Activated CD4-positive, alpha-beta T cell treated with anti-CD3 and anti-CD28 coated beads, Interleukin-2, amount 50 U/mL, for 48 hours (primary cell): ENCODE measurements around the gene AAGAB.

Experiments used
- DNase-seq, 2 experiments: peaks; one replicate each; pipeline ENCODE4 v3.0.0-alpha.2; 2020

AAGAB gene

DNA sequence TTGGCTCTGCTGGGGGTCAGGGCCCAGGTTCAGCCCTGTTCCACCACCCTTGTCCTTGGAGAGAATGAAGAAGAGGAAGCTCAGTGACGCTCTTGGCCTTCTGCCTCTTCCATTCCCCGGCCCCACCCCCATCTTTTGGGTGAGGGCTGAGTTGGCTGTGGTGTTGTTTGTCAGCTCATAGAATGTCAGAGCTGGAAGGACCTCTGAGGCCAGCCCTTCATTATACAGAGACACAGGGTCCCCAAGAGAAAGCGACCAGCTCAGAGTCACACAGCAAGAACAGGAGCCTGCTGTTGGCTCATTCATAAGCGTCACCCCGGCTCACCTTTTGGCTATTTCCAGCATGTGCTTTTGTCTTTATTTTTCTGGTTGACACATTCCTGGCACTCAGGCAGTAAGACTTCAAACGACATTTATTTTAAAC, 68.2 kb downstream of the AAGAB start:
- no peak for DNase-seq

DNA sequence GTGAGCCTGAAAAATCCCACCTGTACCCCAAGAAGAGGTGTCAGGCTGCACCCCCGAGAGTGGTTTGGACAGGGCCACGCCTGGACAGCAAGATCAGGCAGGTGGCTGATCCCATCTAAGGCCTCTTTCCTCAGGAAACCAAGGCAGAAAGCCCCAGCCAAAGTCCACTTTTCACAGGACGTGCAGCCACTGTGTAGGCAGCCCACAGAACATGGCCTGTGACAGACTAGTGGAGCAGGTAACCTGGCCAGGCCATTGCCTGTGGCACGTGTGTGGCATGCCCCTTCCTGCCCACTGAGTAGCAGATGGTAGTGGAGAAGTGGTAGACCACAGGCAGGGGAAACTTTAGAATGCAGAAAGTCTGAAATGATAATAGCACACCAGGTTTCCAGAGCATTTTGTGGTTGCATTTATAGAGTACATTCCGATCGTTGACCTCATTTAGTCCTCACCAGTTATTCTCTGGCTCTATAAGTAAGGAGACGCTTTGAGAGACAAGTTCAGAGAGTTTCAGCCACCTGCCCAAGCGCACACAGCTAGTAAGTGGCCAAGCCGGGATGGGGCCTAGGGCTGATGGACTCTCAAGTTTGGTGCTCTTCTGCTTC, 68.7 kb downstream of the AAGAB start:
- peak; percentile 23 to 29 for DNase-seq

DNA sequence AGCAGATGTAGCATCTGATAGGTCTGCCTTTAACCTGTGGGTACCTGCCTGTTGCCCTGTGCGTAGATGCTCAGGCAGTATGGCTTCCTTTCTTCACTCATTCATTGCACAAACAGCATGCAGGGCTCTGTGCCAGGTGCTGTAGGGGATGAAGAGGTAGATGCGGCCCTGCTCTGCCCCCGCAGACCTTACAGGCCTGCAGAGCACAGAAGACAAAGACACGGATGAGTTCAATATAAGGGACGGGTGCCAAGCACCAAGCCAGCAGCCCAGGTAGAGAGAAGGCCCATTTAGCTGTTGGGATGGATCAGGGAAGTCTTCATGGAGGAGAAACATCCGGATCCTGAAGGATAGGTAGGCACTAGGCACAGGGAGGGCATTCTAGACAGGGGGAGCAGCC, 69.4 kb downstream of the AAGAB start:
- DNase-seq = no peak

DNA sequence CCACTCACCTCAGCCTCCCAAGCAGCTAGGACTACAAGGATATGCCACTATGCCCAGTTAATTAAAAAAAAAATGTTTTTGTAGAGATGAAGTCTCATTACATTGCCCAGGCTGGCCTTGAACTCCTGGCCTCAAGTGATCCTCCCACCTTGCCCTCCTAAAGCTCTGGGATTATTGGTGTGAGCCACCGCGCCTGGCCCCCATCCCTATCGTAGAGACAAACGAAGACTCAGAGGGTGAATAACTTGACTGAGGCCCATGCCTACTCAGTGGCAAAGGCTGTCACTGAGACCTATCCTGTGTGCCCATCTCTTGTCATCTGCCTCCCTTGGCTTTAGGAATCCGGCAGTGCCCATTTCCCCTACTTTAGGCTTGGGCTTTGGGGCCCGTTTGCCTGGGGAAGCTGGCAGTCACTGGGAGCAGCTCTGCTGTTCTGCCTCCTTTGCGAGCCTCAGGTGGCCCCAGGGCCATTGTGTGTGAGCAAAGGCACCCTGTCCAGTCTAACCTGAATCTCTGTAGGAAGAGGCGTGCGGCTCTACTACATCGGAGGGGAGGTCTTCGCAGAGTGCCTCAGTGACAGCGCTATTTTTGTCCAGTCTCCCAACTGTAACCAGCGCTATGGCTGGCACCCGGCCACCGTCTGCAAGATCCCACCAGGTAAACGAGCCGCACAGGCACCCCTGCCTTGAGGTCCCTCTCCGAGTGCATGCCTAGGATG, 70.1 kb downstream of the AAGAB start:
- no peak for DNase-seq

DNA sequence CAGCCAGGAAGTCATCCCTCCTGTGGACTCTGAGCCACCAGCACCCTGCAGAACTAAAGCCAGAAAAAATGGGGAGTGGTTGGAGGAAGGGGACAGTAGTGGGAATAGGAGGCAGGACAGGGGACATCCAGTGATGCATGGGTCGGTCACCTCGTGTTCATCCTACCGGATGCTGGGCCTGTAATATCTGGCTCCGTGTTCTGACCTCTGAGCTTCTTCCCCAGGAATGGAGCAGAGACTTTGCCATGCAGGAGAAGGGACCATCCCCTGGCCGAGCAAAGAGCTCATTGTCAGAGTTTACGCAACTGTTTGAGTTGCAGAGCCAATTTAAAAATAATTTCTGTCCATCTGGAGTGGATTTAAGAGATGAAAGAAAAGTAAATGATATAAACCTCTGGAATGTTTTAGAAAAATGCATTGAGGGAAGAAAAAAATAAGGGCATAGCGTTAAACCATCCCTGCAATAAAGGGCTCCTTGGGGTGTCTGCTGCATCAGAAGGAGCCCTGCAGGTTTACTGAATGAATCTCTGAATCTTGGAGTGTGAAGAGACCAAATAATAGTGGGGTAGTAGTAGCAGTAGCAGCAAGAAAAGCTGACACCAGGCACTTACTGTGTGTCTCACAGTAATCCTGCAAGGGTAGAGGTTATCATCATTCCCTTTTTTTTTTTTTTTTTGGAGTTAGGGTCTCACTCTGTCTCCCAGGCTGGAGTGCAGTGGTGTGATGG, 70.9 kb downstream of the AAGAB start:
- DNase-seq = peak in 1 of 2 experiments; percentile 1

DNA sequence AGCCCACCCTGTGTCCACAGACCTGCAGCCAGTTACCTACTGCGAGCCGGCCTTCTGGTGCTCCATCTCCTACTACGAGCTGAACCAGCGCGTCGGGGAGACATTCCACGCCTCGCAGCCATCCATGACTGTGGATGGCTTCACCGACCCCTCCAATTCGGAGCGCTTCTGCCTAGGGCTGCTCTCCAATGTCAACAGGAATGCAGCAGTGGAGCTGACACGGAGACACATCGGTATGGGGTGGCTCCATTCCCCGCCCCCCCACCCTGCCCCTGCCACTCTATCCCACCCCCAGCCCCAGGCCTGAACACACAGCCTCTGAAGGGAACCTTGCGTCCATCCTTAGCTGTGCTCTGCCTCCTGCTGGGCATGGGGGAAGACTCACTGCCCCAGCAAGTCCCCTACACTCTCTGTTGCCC, 73.2 kb downstream of the AAGAB start:
- no peak for DNase-seq

DNA sequence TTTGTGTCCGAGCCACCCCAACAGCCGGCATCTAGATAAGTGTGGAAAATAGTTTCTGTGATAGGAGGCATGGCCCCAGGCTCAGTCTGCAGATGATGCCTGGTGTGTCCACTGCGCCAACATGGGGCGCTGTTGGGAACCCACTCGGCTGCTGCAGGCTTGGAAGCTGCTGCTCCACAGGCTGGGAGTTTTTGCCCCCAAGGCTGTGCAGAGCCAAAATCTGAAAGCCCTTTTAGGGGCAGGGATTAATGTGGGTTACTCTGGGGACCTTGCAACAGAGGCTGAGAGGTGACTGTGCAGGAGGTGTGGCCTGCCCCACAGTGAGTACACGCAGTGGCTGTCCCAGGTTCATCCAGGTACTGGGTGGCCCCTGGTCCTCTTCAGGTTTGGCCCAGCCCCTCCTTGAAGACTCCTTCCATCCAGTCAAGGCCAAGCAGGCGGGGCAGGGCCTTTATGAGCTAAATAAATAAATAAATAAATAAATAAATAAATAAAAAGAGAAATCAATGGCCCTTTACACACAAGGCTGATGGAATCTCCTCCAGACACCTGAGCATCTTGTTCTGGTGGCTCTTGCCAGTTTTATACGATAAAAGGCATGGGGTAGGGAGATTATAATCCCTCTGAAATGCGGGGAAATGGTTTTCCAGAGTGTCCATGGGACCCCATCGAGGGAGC, 73.8 kb downstream of the AAGAB start:
- DNase-seq = no peak

DNA sequence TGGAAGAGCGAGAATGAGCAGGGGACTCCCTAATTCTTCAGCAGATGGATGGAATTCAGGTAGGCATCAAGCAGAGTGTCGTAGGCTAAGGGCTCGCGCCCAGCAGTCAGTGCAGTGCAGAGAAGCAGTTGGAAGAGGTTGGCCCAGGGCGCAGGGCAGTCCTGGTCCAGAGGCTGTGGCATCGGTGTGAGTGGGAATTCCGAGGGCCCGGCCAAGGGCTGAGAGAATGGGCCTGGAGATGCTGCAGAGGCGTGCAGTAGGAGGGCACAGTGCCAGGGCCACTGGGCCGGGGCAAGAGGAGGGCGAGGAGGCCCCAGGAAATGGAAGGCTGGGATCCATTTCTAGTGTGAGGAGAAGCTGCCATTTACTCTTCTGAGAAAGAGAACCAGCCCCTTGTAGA, 74.4 kb downstream of the AAGAB start:
- no peak for DNase-seq

DNA sequence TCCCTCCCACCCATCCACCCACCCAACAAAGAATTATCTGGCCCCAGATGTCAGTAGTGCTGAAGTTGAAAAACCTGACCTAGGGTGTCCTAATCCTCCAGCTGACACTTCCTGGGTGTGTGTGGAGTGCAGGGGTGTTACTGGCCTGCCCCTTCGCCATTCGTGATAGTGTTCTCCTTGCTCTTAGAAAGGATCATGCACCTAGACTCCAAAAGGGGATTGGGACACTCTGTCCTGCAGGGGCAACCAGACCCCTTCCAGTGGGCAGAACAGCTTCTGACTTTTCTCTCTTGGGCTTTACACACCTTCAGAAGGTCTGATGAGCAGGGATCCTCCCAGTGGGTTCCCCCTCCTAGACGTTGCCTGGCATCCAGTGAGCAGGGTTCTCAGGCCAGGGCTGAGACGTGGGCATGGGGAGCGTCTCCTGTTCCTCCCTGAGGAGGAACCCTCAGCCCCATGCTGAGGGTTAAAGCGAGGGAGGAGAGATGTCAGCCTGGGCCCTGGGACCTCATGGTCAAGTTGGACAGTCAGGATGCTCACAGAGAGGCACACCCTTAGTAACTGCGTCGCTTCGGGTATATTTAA, 75.0 kb downstream of the AAGAB start:
- DNase-seq = no peak

DNA sequence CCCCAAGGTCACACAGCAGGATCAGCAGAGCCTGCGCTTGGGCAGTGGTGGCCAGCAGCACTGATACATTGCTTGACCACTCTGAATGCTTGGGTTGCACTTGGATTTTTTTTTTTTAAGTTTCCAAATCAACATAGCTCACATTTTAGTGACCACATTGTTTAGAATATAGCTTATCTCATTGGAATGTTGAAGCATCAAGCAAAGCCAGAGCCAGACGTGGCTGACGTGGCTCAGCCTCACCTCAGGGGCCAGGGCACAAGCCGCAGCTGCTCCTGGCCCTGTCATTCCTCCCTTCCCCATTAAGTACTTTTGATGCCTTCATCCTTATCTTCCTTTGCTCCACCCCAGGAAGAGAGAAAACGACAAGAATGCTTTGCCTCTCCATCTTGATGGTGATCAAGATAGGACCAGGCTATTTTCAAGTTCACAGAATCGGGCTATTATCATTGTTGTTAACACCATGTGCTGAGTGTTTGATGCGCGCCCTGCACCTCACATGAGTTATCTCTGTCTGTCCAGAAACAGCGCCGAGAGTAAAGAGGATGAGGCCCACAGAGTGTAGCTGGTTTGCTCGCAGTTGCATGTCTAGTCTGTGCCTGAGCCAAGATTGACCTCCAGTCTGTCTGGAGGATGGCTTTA, 75.8 kb downstream of the AAGAB start:
- DNase-seq = no peak

DNA sequence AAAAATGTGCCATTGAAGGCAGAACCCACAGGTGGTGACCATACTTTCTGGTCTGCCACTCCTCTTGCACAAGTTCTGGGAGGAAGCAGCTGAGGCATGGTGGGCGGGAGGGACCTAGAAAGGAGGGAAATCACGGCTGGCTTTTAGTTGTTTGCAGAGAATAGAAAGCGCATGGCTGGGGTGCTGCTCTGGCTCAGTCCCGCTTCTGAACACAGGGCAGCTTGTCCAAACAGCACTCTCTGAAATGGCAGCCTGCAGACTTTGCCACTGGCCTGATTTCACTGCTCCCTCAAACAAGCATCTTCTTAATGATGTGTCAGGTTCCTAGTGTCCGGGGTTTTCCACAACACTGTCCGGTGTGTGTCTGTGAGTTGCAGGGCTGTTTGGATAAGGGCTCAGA, 76.7 kb downstream of the AAGAB start:
- DNase-seq = no peak

DNA sequence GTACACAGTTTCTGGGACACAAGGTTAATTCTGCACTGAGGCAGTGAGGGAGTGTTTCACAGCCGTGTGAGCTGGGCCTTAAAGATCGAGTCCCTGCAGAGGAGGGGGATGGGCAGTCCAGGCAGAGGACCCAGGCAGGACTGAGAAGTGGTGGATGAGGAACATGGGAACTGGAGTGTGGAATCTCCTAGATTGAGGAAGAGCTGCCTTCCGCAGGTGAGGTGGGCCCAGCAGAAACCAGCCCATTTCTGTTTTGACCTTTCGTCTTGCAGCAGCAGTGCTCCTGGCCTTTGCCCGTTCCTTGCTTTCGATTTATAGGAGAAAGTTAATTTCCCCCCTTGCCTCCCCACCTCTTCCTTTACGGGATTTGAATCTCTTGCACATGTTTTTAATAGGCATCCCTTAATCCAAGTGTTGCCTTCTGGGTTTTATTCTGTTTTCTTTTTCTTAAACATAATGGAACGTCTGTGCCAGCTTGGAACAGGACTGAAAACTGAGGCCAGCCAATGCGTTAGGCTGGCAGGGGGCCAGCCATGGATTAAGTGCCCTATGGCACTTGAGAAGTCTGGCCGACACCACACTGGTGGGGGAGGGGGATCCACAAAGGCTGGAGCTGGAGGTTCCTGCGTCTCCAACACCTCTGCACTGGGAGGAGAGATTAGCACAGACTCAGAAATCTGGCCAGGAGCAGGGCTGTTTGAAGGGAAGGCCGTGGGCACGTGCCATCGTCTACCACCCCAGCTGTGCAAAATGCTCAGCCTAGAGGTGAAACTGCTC, 78.1 kb downstream of the AAGAB start:
- DNase-seq = no peak

DNA sequence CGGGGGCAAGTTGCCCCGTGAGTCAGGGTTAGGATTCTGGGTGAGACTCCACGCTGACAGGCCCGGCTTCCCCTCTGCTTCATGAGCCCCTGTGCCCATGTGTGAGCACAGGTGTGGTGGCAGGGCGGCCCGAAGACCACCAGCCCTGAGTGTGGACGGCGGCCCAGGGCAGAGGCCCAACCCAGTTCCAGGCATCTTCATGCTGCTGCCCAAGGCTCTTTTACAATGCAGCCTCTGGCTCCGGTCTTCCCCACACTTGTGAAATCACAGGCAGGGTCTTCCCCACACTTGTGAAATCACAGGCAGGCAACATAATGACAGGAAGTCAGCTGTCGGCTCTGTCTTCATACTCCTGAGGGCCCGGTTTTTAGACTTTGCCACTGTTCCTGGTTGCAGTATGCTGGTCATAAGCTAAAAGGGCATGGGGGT, 78.8 kb downstream of the AAGAB start:
- peak; percentile 41 to 59 for DNase-seq

DNA sequence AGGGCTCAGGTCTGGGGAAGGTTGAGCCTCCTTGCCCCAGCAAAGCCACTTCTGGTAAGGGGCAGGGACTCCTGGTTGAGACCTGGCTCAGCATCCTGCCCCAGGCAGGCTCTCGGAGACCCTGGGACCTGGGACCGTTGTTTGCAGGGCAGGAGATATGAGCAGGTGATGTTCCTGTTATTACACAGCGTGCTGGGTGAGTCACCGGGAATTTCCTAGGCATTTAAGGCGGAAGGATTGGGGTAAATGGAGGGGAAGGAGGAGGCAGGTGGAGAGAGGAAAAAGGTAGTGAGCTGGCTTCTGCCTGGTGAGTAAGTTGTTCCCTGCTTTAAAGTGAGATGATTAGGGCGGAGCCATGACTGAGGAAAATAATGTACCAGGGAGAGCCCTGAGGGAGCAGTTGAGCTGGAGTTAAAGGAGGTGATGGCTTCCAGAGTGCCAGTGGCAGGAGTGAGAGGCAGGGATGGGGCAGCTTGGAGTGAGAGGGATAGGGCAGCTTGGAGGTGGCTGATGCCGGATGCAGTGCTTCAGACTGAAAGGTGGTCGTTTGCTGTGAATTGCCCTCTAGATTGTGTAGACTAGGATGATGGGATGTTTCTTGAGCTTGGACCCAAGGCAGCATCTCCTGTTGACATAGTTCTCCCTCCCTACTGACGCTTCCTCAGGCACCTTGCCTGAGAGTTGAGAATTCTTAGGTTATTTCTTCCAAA, 79.4 kb downstream of the AAGAB start:
- DNase-seq = peak; percentile 48 to 67

DNA sequence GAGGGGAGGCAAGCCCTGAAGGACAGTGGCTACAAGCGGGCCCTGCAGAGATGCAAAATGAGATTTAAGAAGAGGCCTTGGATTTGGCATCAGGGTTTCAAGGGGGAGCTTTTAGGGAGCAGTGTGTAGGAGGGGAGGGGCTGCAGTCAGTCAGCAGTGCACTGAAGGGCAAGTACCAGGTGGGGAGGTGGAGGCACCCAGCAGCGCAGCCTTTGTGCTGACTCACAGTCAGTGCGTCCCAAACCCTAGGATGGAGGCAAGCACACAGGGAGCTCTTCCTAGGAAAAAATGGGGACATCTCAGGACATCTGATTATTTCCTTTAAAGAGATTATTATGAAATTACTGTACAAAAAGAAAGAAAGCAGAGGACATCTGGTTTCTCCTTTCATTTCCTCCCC, 80.0 kb downstream of the AAGAB start:
- DNase-seq = no peak

DNA sequence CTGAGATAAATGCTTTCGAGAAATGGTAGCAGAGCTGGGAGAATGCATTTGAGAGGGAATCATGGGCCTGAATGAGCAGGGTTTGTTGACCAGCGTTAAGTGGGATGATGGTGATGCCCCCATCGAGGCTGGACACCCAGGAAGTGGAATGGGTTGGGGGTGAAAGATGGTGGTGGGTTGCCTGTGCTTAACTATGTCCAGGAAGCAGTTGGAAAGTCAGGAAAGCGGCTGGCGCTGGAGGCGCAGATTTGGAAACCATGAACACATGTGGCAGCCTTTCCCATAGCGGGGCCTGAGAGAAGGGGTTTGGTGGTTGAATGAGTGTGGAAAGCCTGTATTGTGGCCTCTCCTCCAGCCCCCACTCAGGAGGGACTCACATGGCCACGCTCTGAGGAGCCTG, 80.7 kb downstream of the AAGAB start:
- no peak for DNase-seq

DNA sequence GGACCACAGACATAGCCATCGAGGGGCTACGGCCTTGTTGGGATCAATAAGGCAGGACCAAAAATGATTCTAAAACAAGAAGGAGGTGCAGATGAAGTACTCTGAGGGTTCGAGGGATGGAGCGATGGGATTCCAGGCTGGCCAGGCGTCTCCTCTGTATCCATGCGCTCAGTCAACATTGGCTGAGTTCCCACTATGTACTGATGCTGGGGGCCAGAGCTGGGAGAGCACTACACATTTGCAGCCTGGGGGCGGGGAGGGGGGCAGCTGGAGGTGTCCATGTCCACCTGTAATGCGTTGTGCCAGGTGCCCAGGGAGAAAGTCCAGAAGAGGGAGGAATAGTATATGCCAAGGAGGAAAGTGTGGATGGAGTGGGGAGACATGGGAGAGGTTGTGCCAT, 81.5 kb downstream of the AAGAB start:
- no peak for DNase-seq

DNA sequence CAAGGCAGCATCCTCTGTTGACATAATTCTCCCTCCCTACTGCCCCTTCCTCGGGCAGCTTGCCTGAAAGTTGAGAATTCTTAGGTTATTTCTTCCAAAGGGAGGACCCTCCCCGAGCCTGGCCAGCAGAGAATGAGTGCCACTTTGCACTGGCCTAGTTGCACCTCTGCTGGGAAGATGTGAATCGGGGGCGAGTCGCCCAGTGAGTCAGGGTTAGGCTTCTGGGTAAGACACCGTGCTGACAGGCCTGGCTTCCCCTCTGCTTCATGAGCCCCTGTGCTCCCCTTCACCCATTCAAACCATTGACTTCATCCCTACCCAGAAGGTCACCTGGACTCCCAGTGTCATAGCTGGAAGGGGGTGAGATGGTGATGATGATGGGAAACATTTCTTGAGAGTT, 82.3 kb downstream of the AAGAB start:
- peak; percentile 37 to 55 for DNase-seq

DNA sequence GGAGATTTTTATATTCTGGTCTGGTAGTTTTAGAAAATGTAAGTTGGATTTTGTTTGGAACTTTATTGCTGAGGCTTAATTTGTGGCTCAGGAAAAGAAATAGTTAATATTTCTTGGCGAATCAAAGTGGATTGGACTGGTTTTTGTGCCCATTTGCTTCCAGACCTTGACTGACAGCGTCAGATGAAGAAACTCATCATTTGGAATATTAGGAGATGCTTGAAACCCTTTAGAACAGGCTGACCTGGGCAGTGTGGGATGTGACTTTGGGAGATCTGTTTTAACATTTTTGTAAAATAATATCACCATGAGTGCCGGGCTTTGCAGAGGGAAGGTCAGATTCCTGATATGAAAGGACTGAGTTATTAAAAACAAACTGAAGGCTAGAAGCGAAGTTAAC, 83.0 kb downstream of the AAGAB start:
- DNase-seq = no peak

DNA sequence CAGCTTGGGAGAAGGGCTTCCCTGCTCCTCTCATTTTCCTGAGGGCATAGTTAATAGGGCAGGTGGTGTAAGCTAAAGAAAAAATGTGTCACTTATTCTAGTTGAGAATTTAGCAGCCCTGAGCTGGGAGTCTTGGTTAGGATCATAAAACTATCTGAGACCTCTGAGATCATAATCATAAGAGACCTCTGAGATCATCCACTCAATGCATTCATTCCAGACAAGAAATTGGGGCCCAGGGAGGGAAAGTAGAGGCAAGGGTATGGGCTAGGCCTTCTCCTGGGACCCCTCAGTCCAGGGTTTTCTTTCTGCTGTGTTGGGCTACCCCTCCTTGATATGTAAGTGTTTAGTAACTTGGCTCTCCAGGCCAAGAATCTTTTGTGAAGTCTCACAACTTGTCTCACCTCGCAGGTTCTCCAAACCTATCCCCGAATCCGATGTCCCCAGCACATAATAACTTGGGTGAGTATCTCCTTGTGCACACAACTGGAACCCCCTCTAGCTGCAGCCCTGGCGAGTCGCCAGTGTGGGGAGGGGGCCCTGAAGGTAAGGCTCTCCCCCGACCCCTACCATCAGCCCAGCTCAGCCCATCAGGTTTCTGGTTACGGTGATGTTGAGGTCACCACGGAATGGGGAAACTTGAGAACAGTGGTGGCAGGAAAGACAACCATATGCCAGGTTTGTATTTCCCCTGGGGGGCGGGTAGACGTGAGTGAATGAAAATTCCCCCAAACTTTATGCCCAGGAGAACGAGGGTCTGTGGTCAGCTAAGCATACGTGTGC, 84.1 kb downstream of the AAGAB start:
- no peak for DNase-seq
